HG03565 (cell line): Measurements from ENCODE around the gene CCDC178.
"Not testable (repeated sequence)": the region's sequence is repeated elsewhere in the genome, so short reads cannot be mapped to it uniquely, and the experiment has no call there.

Experiments used
- ATAC-seq: cut with Tn5 transposase; IDR thresholded peaks from one replicate; pipeline ENCODE4 v1.9.1; 2021; ENCODE audit warnings: mild to moderate bottlenecking, moderate library complexity; ENCODE audit not compliant: unreplicated experiment

The CCDC178 gene

GRCh38 chr18:33231474-33232317 is 208.8 kb downstream of the CCDC178 start:
- ATAC-seq = peak; percentile 93

GRCh38 chr18:33212363-33212762 is 228.2 kb downstream of the CCDC178 start:
- no peak for ATAC-seq

- ATAC-seq = peak; percentile 49
Measured at GRCh38 chr18:33210575-33211189, 229.8 kb downstream of the CCDC178 start.

- ATAC-seq = no peak
Measured at GRCh38 chr18:33205777-33206176, 234.7 kb downstream of the CCDC178 start.

- no peak for ATAC-seq
Measured at GRCh38 chr18:33201509-33201926, 239.0 kb downstream of the CCDC178 start.

GRCh38 chr18:33195795-33196194 is 244.7 kb downstream of the CCDC178 start:
- no peak for ATAC-seq

GRCh38 chr18:33194793-33195192 is 245.7 kb downstream of the CCDC178 start:
- ATAC-seq = no peak

GRCh38 chr18:33184958-33185357 is 255.6 kb downstream of the CCDC178 start:
- ATAC-seq = no peak

GRCh38 chr18:33184175-33184574 is 256.3 kb downstream of the CCDC178 start:
- ATAC-seq = no peak

- no peak for ATAC-seq
Measured at GRCh38 chr18:33183136-33183535, 257.4 kb downstream of the CCDC178 start.

- no peak for ATAC-seq
Measured at GRCh38 chr18:33181016-33181415, 259.5 kb downstream of the CCDC178 start.

GRCh38 chr18:33169218-33169617 is 271.3 kb downstream of the CCDC178 start:
- no peak for ATAC-seq

- ATAC-seq = not testable (repeated sequence)
Measured at GRCh38 chr18:33164121-33164520, 276.4 kb downstream of the CCDC178 start.

- no peak for ATAC-seq
Measured at GRCh38 chr18:33161131-33161530, 279.4 kb downstream of the CCDC178 start.

- ATAC-seq = no peak
Measured at GRCh38 chr18:33159151-33159550, 281.4 kb downstream of the CCDC178 start.

- no peak for ATAC-seq
Measured at GRCh38 chr18:33157893-33158292, 282.6 kb downstream of the CCDC178 start.

GRCh38 chr18:33156906-33157470 is 283.5 kb downstream of the CCDC178 start:
- ATAC-seq = no peak

- ATAC-seq = no peak
Measured at GRCh38 chr18:33154049-33154448, 286.5 kb downstream of the CCDC178 start.

GRCh38 chr18:33152376-33152775 is 288.1 kb downstream of the CCDC178 start:
- ATAC-seq = no peak

GRCh38 chr18:33147811-33148210 is 292.7 kb downstream of the CCDC178 start:
- ATAC-seq = not testable (repeated sequence)

- ATAC-seq = no peak
Measured at GRCh38 chr18:33146014-33146413, 294.5 kb downstream of the CCDC178 start.
